Activated T-helper 1 cell treated with Interleukin-2 at 50 U/mL for 16 hours (primary cell): ENCODE results near the gene REEP2.

ENCODE experiments used
- DNase-seq: peaks from one replicate; pipeline ENCODE4 v3.0.0-alpha.2; 2020; ENCODE audit warnings: low read depth

REEP2 gene

DNA sequence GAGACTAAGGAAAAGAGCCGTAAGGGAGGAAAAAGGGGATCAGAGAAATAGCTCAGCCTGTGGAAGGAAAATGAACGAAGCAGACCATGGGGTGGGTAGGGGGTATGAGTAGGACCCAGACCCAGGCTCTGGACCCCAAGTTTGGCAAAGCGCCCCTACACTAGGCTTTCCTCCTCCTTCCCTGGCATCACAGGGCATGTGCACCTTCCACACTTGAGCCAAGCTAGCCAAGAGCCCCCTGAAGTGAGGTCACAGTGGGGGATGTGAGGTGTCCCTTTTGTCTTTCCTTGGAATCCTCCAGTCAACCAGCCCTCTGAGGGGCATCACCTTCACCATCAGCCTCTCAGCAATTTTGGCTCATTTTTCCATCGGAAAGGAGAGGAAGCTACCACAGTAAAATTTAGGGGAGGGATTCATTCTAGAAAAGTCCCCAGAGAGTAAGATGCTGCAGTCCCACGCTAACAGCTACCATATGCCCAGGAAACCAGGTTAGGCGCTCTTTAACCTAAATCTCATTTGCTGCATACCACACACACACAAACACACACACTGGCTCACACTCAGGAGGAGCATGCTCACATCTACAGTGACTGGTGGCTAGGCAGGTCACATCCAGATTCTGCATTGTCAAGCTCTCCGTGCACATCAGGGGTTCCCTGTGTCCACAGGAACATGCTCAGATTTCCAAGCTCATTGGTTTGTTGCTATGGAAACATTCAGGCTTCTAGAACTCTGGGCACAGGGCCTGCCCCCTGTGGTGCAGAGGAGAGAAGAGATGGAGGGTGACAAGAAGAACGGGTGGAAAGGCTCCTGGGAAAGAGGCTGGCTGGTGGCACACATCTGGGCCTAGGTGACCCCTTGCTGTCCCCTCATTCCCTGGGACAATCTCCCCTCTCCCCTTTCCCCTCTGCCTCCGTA is 9.9 kb downstream of the REEP2 start:
- no peak for DNase-seq

DNA sequence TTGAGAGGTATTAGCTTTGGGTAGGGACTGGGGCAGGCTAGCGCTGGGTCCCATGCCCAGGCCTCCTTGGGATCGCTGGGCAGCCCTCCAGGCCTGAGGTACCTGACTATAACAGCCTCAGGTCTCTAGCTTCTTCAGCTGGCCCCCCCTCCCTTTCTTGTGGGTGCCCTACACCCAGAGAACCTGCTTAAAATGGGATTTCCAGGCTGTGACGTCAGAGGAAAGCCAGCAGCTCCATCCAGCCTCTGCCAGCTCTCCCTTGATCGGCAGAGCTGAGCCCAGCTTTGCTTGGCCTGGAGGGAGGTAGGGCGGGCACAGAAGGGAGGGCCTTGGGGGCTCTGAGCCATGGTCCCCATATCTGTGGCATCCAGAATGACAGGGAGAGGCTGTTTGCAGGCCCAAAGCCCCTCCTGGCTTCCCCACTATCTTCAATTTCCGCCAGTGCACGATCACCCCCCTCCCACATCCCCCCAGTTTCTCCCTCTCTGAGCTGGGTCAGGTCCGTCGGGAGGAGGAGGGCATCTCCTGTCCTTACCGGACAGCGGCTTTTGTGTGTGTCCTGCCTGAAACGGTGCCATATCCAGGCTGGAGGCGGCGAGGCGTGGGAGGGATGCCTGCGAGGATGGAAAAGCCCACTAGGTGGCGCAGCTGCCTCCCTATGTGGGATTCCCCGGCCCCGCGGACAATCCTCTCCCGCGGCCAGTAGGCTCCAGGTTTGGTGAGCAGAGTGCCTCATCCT is 10.8 kb downstream of the REEP2 start:
- DNase-seq: peak; percentile 54

DNA sequence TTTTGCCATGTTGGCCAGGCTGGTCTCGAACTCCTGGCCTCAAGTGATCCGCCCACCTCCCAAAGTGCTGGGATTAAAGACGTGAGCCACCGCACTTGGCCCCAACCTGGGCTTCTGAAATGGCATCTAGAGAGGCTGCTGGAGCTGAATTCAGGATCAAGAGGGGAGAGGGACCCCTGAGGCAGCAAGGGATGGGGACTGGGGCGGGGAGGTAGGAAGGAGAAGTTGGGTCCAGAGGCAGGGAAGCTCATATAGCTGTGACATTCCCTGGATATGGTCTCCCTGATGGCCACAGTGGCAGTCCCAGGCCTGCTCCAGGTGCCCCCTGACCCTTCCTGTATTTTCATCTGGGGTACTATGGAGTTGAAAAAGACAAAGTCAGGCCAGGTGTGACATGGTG is 12.1 kb downstream of the REEP2 start:
- DNase-seq: no peak

DNA sequence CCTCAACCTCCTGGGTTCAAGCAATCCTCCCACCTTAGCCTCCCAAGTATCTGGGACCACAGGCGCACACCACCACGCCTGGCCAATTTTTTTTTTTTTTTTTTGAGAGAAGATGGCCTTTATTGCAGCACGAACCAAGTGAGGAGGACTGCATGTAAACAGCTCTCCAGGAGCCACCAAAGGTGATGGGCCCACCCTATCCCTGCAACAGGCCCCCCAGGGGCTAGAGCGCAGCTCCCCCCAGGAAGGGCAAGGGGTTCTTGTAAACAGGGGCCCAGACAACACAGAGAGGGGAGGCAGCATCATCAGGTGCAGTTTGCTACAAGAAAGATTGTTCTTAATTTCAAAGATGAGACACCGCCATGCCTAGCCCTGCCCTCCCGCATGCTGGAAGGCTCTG is 13.9 kb downstream of the REEP2 start:
- no peak for DNase-seq

DNA sequence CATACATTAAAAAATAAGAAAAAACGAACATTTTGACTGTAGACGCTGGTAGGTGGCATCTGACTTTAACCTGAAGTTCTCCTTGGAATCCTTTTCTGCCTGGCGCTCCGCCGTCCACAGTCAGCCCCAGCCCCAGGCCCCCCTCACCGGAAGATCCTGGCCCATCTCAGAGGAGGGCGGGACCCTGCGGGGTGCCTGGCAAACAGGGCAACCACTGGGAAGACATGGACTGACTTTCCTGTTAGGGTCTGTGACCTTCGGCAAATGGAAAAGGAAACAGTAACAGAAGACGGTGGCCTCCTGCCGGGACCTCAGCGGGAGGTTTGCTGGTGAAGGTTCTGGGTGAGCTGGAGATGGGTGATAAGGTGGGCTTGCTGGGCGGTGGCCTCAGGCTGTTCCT is 14.7 kb downstream of the REEP2 start:
- no peak for DNase-seq

DNA sequence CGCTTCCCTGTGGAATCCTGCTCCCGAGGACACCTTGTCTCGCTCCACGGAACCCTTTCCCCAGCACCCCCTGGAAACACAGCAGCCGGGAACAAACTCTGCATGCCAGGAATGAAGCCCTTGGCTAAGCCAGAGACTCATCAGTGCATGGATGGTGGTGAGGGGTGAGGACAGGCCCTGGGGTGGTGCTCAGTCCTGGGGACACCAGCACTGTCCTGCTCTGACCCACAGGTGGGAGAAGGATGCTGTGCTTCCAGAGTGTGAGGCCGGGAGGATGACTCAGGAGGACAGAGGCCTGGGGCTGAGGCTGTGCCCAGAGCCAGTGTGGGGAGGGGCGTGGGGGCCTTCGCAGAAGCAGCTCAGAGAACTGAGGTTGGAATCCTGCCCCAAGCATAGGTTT is 15.3 kb downstream of the REEP2 start:
- no peak for DNase-seq

DNA sequence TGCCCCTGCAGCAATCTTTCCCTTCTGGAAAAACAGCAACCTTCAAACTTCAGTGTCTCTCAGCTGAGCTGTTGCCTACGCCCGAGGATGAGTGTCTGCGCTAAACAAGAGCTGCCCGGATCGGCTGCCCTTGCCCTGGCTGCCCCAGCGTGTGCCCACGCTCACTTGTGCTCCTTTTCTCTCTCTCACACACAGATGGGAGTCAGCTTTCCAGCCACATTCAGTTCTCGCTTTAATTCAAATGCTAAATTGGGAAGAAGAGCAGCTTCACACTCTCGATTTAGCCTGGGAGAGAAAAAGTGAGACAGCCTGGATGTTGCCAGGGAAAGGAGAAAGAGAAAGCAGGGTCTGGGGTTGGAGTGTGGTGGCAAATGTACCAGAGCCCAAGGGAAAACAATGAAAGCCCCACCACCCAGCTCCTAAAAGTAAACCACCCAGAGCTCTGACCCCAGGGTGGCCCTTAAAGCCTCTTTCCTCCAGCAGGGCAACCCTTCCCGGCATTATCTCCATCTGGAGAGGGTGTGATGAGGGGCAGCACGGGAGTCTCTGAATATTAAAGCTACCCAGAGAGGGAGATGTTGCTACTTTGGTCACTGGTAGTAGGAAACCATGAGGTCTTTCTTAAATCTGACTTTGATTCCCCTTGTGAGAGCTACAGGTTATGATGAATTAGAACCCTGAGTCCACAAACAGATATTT is 16.5 kb downstream of the REEP2 start:
- no peak for DNase-seq

DNA sequence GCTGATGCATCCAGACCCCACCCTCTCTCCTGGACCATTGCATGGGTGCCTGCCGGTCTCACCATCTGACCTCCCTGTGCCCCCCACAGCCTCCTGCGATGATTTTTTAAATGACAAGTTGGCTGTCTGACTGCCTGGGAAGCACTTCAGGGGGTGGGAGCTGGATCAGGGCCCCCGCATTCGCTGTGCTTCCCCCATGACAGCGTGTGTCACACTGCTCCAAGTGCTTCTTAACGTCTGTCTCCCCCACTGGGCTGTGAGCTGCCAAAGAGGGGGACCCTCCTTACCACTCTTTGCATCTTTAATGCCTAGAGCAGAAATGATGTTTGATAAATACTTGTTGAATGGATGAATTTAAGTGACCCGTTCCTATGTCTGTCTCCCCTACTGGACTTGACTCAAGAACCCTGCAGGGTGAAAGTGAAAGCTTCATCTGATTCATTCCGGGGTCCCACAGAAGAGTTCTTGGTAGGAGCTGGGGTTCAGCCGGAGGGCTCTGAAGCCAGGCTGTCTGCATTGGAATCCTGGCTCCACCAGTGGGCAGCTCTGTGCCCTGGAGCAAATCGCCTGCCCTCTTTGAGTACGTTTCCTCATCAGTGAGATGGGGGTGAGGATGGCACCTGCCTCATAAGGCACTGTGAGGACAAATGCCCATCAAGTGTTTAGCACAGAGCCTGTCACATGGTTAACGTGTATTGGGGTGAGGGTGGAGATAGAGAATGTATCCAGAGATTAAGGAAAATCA is 18.8 kb downstream of the REEP2 start:
- DNase-seq: no peak

DNA sequence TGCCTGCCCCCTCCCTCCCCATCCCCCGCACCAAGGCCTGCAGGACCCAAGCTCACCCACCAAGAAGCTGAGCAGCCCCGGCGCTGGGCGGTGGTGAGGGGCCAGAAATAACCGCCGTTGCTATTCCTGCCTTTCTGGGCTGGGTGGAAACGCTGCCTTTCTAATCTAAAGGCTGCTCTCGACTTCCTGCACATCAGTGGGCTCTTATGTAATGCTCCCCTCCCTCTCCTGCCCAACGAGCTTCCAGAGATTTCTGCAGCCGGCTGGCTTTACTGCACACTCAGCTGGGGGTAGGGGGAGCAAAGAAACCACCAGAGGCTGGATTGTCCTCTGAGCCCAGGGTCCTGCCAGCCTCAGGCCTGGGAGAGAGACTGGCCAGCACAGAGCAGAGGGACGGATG is 19.5 kb downstream of the REEP2 start:
- DNase-seq: no peak

DNA sequence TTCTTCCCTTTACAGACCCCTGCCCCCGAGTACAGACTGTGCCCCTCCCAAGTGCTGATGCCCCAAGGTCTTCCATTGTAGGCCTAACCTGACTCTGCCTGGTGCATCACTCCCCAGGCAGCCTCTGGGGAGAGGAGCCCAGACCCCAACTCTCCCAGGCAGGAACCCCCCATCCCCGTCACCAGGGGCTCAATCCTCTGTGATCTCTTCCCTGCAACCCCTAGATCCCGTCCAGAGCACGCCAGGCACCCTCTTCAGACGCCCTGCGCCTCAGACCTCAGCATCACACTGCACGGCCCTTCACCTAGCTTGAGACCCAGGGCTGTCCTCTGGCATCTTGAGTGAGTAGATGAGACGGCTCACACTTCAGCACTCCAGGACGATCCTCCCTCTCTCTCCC is 20.0 kb downstream of the REEP2 start:
- no peak for DNase-seq

DNA sequence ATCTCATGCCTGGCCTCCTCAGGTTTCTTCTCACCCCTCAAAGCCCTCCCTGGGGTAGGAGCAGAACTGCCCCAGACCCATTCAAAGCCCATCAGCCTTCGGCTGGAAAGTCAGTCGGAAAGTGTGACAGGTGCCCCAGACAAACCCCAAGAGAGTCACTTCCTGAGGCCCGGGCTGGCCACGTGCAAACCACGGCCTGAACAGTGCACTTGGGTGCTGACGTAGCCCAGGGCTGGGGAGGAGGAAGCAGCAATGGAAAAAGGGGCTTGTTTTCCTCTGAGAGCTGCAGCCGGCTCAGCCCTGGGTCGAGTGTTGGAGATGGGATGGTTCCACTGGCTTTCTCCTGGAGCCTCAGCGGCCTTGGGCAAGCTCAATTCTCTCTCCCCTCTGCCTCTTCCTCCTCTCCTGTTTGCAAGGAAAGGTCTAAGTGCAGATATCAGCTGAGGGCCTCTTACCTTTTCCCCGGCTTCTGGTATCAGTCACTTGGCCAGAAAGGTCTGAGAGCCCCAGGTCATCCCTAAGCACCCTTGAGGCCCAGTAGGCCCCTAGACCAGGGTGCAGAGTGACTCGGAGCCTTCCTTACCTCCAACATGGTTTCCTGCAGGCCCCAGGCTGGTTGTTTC is 20.6 kb downstream of the REEP2 start:
- DNase-seq: peak; percentile 65

DNA sequence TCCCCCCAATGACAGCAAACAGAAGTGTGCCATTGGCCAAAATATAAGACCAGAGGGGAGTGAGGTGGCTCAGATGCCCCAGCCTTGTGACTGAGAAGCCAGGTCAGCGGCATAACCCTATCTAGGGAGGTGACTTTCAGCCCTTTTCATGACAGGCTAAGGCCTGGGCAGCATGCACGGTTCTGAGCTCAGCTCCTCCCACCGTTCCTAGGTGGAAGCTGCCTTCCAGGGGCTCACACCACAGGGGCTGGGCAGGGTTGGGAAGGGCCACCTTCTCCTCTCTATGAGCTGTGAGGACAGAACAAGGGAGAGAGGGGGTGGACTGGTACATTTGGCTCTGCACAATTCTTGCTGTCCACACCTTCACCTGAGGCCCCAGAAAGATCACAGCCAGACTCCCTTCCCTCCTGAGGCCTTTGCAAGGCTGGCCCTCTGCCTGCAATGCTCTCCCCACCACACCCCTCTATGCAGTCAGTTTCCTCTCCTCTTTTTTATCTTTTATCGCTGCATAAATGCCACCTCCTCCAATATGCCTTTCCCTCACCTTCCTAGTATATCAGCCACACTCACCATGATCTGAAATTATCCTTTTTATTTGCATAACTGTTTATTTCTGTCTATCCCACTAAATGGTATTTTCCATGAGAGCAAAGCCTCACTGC is 21.3 kb downstream of the REEP2 start:
- no peak for DNase-seq

DNA sequence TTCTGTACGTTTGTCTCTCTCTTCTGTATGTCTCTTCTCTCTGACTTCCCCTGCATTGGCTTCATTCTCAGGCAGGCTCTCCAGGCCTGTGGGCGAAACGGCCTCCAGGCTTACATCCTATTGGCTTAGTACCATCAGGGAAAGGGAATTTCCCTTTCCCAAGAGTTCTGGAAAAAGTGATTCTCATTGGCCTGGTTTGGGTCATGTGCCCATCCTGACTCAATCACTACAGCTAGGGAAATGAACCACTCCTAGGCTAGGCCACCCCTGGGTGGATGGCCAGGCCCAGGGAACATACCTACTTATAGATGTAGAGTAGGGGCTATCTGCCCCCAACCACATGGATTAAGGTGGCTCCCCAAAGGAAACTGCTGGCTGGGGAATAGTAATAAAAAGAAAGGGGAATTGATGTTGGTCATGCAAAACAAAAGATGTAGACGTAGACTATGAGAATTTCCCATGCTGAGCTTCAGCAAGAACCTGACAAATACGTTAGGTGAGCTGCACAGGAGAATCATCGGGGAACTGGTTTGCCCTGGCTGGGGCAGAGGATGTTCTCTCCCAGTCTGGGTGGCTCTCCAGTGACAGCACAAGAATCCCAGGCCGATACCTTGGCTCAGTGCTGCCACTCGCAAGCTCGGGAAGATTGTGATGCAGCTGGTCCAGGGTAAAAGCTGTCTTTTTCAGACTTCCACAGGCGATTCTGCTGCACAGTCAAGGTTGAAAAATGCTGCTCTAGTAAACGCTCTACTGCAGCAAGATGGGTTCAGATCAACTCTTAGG is 22.7 kb downstream of the REEP2 start:
- DNase-seq: no peak

DNA sequence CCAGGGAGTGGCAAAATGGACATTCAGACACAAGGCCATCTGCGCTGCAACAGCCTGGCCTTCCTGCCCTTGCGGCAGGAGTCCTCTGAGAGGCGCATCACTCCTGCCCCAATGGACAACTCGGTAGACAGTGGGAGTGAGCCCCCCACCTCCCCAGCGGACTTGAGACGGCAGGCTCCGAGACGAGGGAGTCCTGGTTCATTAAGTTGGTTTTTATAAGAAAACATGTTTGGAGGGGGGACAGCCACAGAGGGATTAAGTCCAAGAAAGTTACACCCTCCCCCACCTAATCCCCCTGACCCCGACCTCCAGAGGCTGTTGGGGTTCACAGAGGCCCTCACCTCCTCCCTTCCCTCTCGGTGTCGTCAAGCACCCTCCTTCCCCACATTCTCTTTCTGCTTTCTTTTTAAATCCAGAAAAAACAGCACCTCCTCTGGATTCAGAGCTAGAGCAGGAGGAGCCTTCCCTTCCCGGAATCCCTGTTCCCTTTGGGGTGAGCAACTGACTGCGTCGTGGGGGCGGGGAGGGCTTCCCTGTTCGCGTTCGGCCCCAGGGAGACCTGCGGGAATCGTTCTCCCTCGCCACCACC is 24.7 kb downstream of the REEP2 start:
- DNase-seq: no peak

DNA sequence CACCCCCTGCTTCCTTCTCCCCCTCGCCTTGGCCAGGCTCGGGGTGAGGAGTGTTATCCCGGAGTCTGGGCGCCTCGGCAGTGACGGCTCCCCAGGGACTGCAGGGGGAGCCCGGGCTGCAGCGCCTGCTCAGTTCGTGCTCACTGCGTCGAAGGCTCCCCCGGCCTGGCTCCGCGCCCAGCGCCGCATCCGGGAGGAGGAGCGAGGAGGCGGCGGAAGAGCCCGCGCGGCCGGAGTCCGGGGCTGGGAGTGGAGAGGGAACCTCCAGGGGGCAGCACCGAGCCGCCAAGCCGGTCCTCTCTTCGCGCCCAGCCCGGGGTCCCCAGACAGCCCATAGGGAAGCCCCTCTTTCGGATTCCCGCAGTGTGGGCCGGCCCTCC is 25.1 kb downstream of the REEP2 start:
- DNase-seq: peak; percentile 92

DNA sequence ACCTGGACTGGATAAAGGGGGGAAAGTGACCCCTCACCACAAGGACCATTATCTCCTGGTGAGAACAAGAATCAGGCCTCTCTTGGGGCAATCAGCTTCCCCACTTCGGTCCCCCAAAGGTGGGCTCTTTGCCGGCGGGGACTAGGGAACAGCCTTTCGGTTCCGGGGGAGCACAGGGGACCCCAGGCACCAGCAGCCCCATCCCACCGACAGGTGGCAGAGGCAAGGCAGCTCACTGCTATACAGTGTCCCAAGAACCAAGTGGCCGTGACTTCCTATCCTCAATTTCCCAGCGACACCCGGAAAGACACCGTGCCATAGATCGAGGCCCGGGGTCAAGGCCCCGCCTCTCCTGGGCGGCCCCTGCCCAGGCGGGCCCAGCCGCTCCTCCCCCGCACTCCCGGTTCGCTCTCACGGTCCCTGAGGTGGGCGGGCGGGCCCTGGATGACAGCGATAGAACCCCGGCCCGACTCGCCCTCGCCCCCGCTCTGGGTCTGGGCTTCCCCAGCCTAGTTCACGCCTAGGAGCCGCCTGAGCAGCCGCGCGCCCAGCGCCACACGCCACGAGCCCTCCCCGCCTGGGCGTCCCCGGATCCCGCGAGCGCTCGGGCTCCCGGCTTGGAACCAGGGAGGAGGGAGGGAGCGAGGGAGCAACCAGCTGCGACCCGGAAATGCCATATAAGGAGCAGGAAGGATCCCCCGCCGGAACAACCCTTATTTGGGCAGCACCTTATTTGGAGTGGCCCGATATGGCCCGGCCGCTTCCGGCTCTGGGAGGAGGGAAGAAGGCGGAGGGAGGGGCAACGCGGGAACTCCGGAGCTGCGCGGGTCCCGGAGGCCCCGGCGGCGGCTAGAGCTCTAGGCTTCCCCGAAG is 25.8 kb downstream of the REEP2 start:
- peak; percentile 91 for DNase-seq

DNA sequence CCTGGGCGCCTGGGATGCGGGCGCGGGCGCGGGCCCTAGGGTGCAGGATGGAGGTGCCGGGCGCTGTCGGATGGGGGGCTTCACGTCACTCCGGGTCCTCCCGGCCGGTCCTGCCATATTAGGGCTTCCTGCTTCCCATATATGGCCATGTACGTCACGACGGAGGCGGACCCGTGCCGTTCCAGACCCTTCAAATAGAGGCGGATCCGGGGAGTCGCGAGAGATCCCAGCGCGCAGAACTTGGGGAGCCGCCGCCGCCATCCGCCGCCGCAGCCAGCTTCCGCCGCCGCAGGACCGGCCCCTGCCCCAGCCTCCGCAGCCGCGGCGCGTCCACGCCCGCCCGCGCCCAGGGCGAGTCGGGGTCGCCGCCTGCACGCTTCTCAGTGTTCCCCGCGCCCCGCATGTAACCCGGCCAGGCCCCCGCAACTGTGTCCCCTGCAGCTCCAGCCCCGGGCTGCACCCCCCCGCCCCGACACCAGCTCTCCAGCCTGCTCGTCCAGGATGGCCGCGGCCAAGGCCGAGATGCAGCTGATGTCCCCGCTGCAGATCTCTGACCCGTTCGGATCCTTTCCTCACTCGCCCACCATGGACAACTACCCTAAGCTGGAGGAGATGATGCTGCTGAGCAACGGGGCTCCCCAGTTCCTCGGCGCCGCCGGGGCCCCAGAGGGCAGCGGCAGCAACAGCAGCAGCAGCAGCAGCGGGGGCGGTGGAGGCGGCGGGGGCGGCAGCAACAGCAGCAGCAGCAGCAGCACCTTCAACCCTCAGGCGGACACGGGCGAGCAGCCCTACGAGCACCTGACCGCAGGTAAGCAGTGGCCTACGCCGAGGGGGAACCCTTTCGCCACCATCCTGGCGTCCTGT is 26.6 kb downstream of the REEP2 start, which contains the start of gene EGR1:
TSS of gene EGR1 (plus strand) at position 219 of the 864 bp plus-strand sequence. CDS start at position 502, 283 bp downstream.
- peak; percentile 86 for DNase-seq
